ENCODE data around the gene SEPTIN6.

GRCh38 chrX:119706616-119707015 is 13.6 kb upstream of the SEPTIN6 start:
- TF ChIP-seq CTCF (IDR thresholded peaks at IDR 0.05) = no peak
- TF ChIP-seq REST (IDR thresholded peaks at IDR 0.05; ENCODE audit: insufficient read depth in 1 of 2, low read depth in 2 of 2, low read length in 1 of 2) = no peak
- no peak for TF ChIP-seq POLR2AphosphoS5 (IDR thresholded peaks at IDR 0.05; ENCODE audit: low read depth, low read length)
